ENCODE results near the gene SF3B1.
"Not testable (repeated sequence)": the region's sequence is repeated elsewhere in the genome, so short reads cannot be mapped to it uniquely, and the experiment has no call there.

The SF3B1 gene

GRCh38 chr2:197379308-197379917 is 55.4 kb downstream of the SF3B1 start:
- DNase-seq, result not testable (repeated sequence)

- DNase-seq, result peak; percentile 50 to 75
Observed at GRCh38 chr2:197378494-197379307, 56.1 kb downstream of the SF3B1 start.

GRCh38 chr2:197378086-197378485 is 56.7 kb downstream of the SF3B1 start:
- no peak for DNase-seq

- DNase-seq, result no peak
Observed at GRCh38 chr2:197377670-197378069, 57.2 kb downstream of the SF3B1 start.

GRCh38 chr2:197372592-197372991 is 62.2 kb downstream of the SF3B1 start:
- DNase-seq, result no peak

- not testable (repeated sequence) for DNase-seq
Observed at GRCh38 chr2:197370664-197371063, 64.2 kb downstream of the SF3B1 start.

GRCh38 chr2:197369933-197370320 is 64.9 kb downstream of the SF3B1 start:
- no peak for DNase-seq

- DNase-seq, result no peak
Observed at GRCh38 chr2:197369228-197369932, 65.4 kb downstream of the SF3B1 start.

- no peak for DNase-seq
Observed at GRCh38 chr2:197368412-197368811, 66.4 kb downstream of the SF3B1 start.

GRCh38 chr2:197363998-197364397 is 70.8 kb downstream of the SF3B1 start:
- DNase-seq, result no peak

- DNase-seq, result no peak
Observed at GRCh38 chr2:197360744-197361156, 74.1 kb downstream of the SF3B1 start.

- DNase-seq, result peak in 1 of 2 donors; percentile 15
Observed at GRCh38 chr2:197359859-197360258, 75.0 kb downstream of the SF3B1 start.

- no peak for DNase-seq
Observed at GRCh38 chr2:197358931-197359330, 75.9 kb downstream of the SF3B1 start.

- DNase-seq, result no peak
Observed at GRCh38 chr2:197357986-197358385, 76.8 kb downstream of the SF3B1 start.

- DNase-seq, result peak in 1 of 2 donors; percentile 15
Observed at GRCh38 chr2:197356136-197356535, 78.7 kb downstream of the SF3B1 start.

- DNase-seq, result no peak
Observed at GRCh38 chr2:197354169-197354558, 80.7 kb downstream of the SF3B1 start.

GRCh38 chr2:197353393-197354168 is 81.2 kb downstream of the SF3B1 start:
- DNase-seq, result no peak

- DNase-seq, result no peak
Observed at GRCh38 chr2:197349699-197350098, 85.1 kb downstream of the SF3B1 start.

- DNase-seq, result no peak
Observed at GRCh38 chr2:197348721-197349360, 86.0 kb downstream of the SF3B1 start.

GRCh38 chr2:197345846-197346370 is 88.9 kb downstream of the SF3B1 start:
- no peak for DNase-seq

GRCh38 chr2:197343968-197344367 is 90.9 kb downstream of the SF3B1 start:
- not testable (repeated sequence) for DNase-seq

GRCh38 chr2:197340591-197340990 is 94.2 kb downstream of the SF3B1 start:
- DNase-seq, result no peak
